Activated CD8-positive, alpha-beta T cell treated with anti-CD3 and anti-CD28 coated beads, Interleukin-2, amount 10 ng/mL, durations not matched to agents 7 days and 5 days (primary cell): ENCODE data around the gene PJA2. TPM values are rescaled to one million over a fixed set of nuclear protein-coding genes. Genes with fewer than 3 reads are reported as not detected.

Experiments
- ATAC-seq: fragments of 150-1000 bp; cut with Tn5 transposase; one replicate; pipeline ENCODE4 v1.10.0; 2021; ENCODE audit warnings: moderate library complexity
- CTCF ChIA-PET: fragments of 350-600 bp; sonication (Branson Sonifier 250); formaldehyde crosslinking; loops from one replicate; lab custom pipeline; 2021; ENCODE audit warnings: antibody characterized with exemption; lab: Charles Lee
- POLR2A ChIA-PET: fragments of 350-600 bp; sonication (Branson Sonifier 250); formaldehyde crosslinking; loops from one replicate; lab custom pipeline; 2021; ENCODE audit warnings: antibody characterized with exemption; lab: Charles Lee
- DNase-seq: peaks from one replicate; pipeline ENCODE4 v3.0.0-alpha.2; 2020
- H3K27ac Mint-ChIP-seq: one replicate; pipeline ENCODE4 v1.8.0; 2021; ENCODE audit warnings: mild to moderate bottlenecking, mixed read lengths
- H3K27me3 Mint-ChIP-seq: one replicate; pipeline ENCODE4 v1.8.0; 2021; ENCODE audit warnings: low read depth, mixed read lengths
- H3K36me3 Mint-ChIP-seq: one replicate; pipeline ENCODE4 v1.8.0; 2021; ENCODE audit warnings: low read depth, mixed read lengths
- H3K4me1 Mint-ChIP-seq: one replicate; pipeline ENCODE4 v1.8.0; 2021; ENCODE audit warnings: low read depth, mixed read lengths
- H3K4me3 Mint-ChIP-seq: one replicate; pipeline ENCODE4 v1.8.0; 2021; ENCODE audit warnings: mild to moderate bottlenecking, mixed read lengths
- H3K9me3 Mint-ChIP-seq: one replicate; pipeline ENCODE4 v1.8.0; 2022; ENCODE audit warnings: mixed read lengths; ENCODE audit not compliant: insufficient read depth
- total RNA-seq, 2 experiments: library from RNA; stranded (reverse); gene quantifications; one replicate each; pipeline ENCODE4 v1.2.3, GENCODE V29; 2021

The PJA2 gene
- total RNA-seq, 2 experiments from 2014 or later, result 50.2 to 53.5 TPM

DNA sequence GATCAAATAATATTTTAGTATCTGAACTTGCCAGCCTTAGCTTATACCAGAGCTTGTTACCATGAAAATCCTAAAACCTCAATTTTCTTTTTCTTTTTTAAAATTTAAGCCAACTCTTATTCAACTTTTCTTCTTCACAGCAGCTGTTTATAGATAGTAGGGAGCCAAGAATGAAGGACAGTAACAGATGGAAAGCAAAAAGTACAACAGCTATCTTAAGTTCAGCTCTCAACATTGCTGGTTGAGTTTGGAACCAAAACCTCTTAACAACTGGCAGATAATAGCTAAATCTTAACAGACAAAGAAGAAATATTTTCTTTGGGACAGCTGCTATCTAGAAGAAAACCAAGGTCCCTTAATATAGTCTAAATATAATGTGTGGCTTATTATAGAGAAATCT is 74.7 kb downstream of the PJA2 start:
- Mint-ChIP-seq H3K36me3 (peaks cover 15% of the 10 kb centered on the region), H3K9me3 (no peaks in the 10 kb centered on the region), H3K27ac (no peak overlapping the region), H3K27me3 (no peaks in the 10 kb centered on the region), H3K4me3 (no peak overlapping the region), H3K4me1 (no peaks in the 10 kb centered on the region)
- ATAC-seq (no peak), DNase-seq (no peak)
- POLR2A ChIA-PET, result interaction anchor here (0.7 kb wide), 1 partner anchor 19 kb away, joined by 3 read pairs; no protein-coding TSS in a partner anchor
- CTCF ChIA-PET, result no interaction called here

DNA sequence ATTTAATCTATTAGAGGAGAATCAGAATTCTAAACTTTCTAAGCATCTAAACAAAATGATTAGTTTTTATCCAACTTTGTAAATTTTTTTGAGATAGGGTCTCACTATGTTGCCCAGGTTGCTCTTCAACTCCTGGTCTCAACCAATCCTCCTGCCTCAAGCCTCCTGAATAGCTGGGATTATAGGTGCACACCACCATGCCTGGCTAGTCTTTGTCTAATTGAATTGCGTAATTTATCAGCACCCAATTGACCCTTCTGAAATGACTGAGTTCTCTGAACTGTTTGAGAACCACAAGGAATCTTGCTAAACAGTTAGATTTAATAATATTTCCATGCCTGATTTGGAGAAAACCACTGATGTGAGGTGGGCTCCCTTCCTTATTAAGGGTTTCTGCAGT is 75.7 kb downstream of the PJA2 start:
- CTCF ChIA-PET, result no interaction called here
- Mint-ChIP-seq H3K4me3 (no peak overlapping the region), H3K27ac (no peak overlapping the region), H3K4me1 (no peaks in the 10 kb centered on the region), H3K36me3 (peaks cover 15% of the 10 kb centered on the region), H3K9me3 (no peaks in the 10 kb centered on the region), H3K27me3 (no peaks in the 10 kb centered on the region)
- POLR2A ChIA-PET, result no interaction called here
- ATAC-seq, result no peak
- DNase-seq, result no peak

DNA sequence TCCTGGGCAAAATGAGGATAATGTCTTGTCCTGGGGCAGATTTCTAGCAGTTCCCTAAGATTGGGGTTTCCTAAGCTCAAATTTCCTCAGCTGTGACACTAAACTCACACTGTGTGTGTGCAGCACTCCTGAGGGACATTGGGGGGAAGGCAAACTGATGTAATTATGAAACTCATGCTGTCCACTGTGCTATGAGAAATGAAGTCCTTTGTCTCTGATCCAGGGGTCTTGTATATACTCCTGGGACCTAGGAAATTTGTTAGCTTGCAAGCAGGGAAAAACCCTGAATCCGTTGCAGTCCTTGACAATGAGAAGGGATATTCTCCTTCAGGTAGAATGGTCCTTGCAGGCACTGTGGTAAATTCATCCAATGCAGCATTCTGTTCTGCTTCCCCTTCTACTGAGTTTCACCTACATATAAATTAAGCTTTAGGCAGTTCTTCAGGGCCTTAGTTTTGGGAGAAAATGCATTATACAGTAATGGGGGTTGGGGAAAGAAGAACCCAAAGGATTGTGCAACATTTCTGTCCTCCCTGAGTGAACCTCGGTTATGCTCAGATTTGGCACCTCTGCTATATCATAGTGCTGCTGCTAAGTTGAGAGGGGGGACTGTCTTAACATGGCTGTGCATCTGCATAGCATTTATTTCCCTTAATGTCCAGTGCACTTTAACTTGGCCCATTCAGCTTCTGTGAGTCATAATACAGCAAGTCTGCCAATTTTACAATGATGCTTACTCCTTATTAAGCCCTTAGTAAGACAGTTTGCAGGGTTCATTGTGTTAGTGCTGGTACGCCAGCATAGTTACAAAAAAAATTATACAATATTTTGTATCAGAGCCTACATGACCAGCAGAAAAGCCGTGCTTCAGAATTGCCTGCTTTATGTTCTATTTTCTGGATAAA is 80.2 kb downstream of the PJA2 start:
- no peak overlapping the region for H3K4me3 Mint-ChIP-seq
- ChIA-PET CTCF (no interaction called here), POLR2A (no interaction called here)
- ATAC-seq (no peak), DNase-seq (no peak)
- H3K4me1 Mint-ChIP-seq, result no peaks in the 10 kb centered on the region
- H3K36me3 Mint-ChIP-seq, result peaks cover 3% of the 10 kb centered on the region
- no peak overlapping the region for H3K27ac Mint-ChIP-seq
- no peaks in the 10 kb centered on the region for H3K9me3 Mint-ChIP-seq
- no peaks in the 10 kb centered on the region for H3K27me3 Mint-ChIP-seq

DNA sequence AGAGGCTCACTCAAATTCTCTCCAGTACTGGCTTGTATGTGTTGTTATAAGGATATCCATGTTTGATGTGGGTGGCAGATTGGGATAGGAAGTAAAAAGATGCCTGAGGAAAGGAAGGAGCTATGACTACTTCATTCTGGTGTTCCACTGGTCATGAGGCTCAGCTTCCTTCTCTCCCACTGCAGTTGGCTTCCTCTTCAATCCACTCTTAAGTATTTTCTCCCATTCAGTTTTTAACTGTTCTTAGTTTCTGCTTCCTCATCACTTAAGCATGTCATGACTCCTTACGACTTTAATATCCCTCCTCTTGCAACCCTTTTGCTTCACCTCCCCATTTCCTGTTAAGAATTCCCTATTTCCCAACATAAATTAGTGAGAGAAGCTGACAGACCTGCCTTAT is 81.1 kb downstream of the PJA2 start:
- H3K4me3 Mint-ChIP-seq, result no peak overlapping the region
- ATAC-seq (no peak), DNase-seq (no peak)
- no peak overlapping the region for H3K27ac Mint-ChIP-seq
- H3K9me3 Mint-ChIP-seq, result no peaks in the 10 kb centered on the region
- H3K4me1 Mint-ChIP-seq, result no peaks in the 10 kb centered on the region
- CTCF ChIA-PET, result no interaction called here
- H3K27me3 Mint-ChIP-seq, result no peaks in the 10 kb centered on the region
- peaks cover 1% of the 10 kb centered on the region for H3K36me3 Mint-ChIP-seq
- POLR2A ChIA-PET, result no interaction called here

DNA sequence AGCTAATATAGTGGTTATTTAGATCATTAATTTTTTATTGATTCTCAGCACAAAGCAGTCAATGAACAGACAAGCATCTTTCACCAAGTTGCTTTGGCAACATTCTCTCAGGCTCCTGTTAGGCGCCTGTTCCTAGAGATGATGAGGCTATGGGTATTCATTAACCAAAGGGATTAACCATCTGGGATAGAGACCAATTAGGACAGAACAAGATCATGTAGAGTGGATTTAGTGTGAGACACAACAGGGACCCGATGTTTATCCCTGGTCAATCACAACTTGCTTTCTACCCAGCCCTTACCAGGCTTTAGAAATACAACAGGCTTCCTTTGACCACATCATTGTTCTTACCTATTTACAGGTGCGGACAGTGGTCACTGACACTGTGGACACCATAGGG is 82.2 kb downstream of the PJA2 start:
- Mint-ChIP-seq H3K27ac (no peak overlapping the region), H3K27me3 (no peaks in the 10 kb centered on the region), H3K36me3 (no peaks in the 10 kb centered on the region), H3K4me3 (no peak overlapping the region), H3K9me3 (no peaks in the 10 kb centered on the region), H3K4me1 (no peaks in the 10 kb centered on the region)
- CTCF ChIA-PET, result no interaction called here
- POLR2A ChIA-PET, result interaction anchor here (0.6 kb wide), 1 partner anchor 1870 kb away, joined by 5 read pairs; no protein-coding TSS in a partner anchor
- ATAC-seq (no peak), DNase-seq (no peak)

DNA sequence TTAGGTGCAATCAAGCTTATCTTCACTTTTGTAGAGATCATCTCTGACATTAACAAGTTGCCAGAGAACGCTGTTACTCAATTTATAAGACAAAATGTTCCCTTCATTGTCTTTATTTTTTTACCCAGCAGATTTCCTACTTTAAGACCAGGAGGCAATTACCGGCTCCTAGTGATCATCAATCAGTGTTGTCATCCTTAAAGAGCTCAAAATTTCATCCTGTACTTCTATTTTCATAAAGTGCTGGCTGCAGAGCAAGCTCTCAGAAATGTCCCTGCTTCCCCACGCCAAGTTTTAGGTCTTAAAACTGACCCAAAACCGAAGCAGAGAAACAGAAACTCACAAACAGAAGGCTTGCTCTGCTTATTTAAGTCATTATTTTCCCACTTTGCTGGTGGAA is 82.9 kb downstream of the PJA2 start:
- Mint-ChIP-seq H3K27ac (no peak overlapping the region), H3K36me3 (no peaks in the 10 kb centered on the region), H3K4me1 (no peaks in the 10 kb centered on the region), H3K27me3 (no peaks in the 10 kb centered on the region), H3K9me3 (no peaks in the 10 kb centered on the region), H3K4me3 (no peak overlapping the region)
- CTCF ChIA-PET, result no interaction called here
- DNase-seq (no peak), ATAC-seq (no peak)
- POLR2A ChIA-PET, result no interaction called here

DNA sequence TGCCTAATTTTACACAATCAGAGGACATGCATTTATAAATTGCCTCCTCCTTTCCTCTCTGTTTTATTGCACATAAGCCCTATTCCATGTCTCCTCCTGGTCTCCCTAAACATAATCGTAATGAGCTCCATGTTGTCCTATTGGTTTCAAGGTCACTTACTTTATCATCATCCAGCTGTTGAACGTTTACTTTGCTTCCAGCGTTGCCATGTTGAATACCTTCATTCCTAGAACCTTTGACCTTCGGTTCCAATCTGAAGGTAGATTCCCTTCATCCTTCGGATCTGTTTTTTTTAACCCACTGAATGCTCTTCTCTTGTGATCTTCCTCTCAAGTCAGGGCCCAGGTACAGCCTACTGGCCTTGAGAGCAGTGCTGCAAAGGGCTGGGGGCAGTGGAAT is 84.3 kb downstream of the PJA2 start:
- Mint-ChIP-seq H3K4me3 (no peak overlapping the region), H3K27ac (no peak overlapping the region)
- CTCF ChIA-PET, result no interaction called here

DNA sequence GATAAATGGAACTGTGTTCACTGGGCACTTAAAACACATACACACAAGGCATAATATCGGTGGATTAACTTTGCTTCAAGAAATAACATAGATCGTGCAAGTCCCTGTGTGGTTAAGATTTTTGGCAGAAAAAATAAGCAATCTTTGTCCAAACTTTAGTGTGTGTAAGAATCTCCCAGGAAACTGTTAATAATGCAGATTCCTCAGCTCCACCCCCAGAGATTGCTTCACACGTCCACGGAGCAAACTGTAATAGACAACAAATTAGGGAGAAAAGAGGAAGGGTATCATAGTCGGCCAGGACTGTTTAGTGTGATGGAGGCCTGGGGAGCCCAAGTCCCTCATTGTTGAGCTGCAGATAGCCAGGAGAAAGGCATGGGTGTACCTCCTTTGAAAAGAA is 84.8 kb downstream of the PJA2 start:
- H3K27ac Mint-ChIP-seq, result no peak overlapping the region
- POLR2A ChIA-PET, result no interaction called here
- no peaks in the 10 kb centered on the region for H3K27me3 Mint-ChIP-seq
- no peaks in the 10 kb centered on the region for H3K4me1 Mint-ChIP-seq
- ATAC-seq (no peak), DNase-seq (no peak)
- no peaks in the 10 kb centered on the region for H3K9me3 Mint-ChIP-seq
- no peaks in the 10 kb centered on the region for H3K36me3 Mint-ChIP-seq
- H3K4me3 Mint-ChIP-seq, result no peak overlapping the region
- CTCF ChIA-PET, result no interaction called here

More for the DNA sequence above, 84.3 kb downstream of the PJA2 start:
- ATAC-seq (no peak), DNase-seq (no peak)
- no peaks in the 10 kb centered on the region for H3K36me3 Mint-ChIP-seq
- H3K9me3 Mint-ChIP-seq, result no peaks in the 10 kb centered on the region
- no peaks in the 10 kb centered on the region for H3K4me1 Mint-ChIP-seq
- POLR2A ChIA-PET, result interaction anchor here (0.7 kb wide), 1 partner anchor 246 kb away, joined by 3 read pairs; no protein-coding TSS in a partner anchor
- H3K27me3 Mint-ChIP-seq, result no peaks in the 10 kb centered on the region

DNA sequence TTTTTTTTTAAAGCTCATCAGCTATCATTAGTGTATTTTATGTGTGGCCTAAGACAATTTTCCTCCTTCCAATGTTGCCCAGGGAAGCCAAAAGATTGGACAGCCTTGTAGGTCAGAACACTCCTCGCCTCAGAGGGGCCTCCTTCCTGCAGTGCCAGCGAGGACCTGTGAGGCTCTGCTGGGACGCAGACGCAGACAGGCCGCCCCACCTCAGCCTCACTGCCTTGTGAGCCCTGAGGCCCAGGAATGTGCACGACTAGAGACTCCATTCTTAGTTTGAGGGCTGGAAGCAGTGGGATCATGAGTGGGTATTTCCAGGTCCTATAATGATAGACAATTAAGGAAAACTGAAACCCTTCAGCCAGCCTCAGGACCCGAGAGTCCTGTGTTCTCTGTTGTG is 85.4 kb downstream of the PJA2 start:
- POLR2A ChIA-PET, result no interaction called here
- CTCF ChIA-PET, result no interaction called here
- H3K27ac Mint-ChIP-seq, result no peak overlapping the region

DNA sequence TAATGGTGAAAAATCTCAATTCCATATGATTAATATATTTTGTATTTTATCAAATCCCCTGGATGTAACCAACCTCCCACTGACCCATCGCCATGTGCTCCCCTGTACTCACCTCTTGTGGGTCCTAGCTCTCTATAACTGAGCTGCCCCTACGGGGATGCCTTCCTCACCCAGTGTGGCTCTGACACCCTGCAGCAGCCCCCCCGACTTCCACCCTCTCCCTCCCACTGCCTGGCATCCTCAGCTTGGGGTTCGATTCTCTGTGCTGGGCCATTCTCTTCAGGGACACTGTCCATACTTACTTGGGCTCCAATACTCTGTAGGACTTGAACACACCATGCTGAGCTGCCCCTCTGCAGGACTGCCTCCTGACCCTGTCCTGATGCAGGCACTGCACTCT is 87.1 kb downstream of the PJA2 start:
- Mint-ChIP-seq H3K4me1 (no peaks in the 10 kb centered on the region), H3K9me3 (no peaks in the 10 kb centered on the region), H3K4me3 (no peak overlapping the region), H3K27me3 (no peaks in the 10 kb centered on the region), H3K27ac (no peak overlapping the region), H3K36me3 (no peaks in the 10 kb centered on the region)
- CTCF ChIA-PET, result no interaction called here
- POLR2A ChIA-PET, result no interaction called here
- DNase-seq, result no peak
- ATAC-seq, result no peak

More for the DNA sequence above, 85.4 kb downstream of the PJA2 start:
- Mint-ChIP-seq H3K9me3 (no peaks in the 10 kb centered on the region), H3K4me3 (no peak overlapping the region), H3K4me1 (no peaks in the 10 kb centered on the region), H3K36me3 (no peaks in the 10 kb centered on the region), H3K27me3 (no peaks in the 10 kb centered on the region)
- ATAC-seq (no peak), DNase-seq (no peak)

DNA sequence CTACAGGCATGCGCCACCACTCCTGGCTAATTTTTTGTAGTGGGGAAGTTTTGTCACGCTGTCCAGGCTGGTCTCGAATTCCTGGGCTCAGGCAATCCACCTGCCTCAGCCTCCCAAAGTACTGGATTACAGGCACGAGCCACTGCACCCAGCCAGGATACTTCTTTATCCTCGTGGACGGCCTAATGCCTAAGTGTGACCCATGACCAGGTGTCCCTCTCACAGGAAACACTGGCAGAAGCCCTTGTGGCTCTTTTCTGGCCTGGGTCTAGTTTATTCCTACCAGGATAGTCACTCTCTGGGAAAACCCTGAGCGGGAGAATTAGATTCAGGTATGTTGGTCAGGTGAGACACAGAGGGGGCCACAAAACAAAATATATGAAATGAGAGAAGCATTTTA is 90.4 kb downstream of the PJA2 start:
- H3K27ac Mint-ChIP-seq, result no peak overlapping the region
- H3K9me3 Mint-ChIP-seq, result no peaks in the 10 kb centered on the region
- ATAC-seq (no peak), DNase-seq (no peak)
- H3K4me3 Mint-ChIP-seq, result no peak overlapping the region
- H3K27me3 Mint-ChIP-seq, result no peaks in the 10 kb centered on the region
- ChIA-PET CTCF (no interaction called here), POLR2A (no interaction called here)
- no peaks in the 10 kb centered on the region for H3K36me3 Mint-ChIP-seq
- no peaks in the 10 kb centered on the region for H3K4me1 Mint-ChIP-seq

DNA sequence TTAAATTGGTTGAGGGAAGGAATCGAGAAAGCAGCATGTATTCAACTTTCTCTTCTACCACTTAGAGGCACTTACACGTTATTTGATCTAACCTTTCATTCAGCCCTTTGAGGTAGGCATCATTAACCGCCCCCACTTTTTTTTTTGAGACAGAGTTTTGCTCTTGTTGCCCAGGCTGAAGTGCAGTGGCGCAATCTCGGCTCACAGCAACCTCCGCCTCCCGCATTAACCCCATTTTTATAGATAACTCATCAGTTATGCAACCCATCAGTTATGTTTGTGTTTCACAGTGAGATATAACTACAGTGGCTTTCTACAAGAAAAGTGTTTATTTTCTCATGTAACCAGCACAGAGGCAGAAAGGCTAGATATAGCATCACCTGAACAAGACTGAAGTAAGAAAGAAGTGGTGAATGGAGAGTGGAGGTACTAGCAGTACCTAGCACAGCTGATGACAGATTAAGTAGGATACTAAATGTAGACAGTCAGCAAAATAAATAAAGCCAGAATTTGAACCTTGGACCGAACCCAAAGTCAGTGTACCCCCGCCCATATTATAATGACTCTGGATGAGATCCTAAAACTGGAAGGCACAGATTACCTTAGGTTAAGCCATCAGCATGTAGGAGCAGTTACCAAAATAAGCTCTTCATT is 91.2 kb downstream of the PJA2 start:
- ChIA-PET CTCF (no interaction called here), POLR2A (no interaction called here)
- Mint-ChIP-seq H3K36me3 (no peaks in the 10 kb centered on the region), H3K4me3 (no peak overlapping the region), H3K27me3 (no peaks in the 10 kb centered on the region), H3K4me1 (no peaks in the 10 kb centered on the region), H3K27ac (no peak overlapping the region), H3K9me3 (no peaks in the 10 kb centered on the region)
- ATAC-seq (no peak), DNase-seq (no peak)
